ENCODE results near the gene ARIH2.

- TF ChIP-seq CTCF (IDR thresholded peaks at IDR 0.05) (no peak), POLR2A (IDR thresholded peaks at IDR 0.05) (no peak)
Measured at GRCh38 chr3:48966876-48967361, 48.3 kb downstream of the ARIH2 start.
